ENCODE results near the gene TECR.
A peak's percentile ranks its signal among the peaks of the same experiment; 100 is the strongest.
"Not testable (repeated sequence)": the region's sequence is repeated elsewhere in the genome, so short reads cannot be mapped to it uniquely, and the experiment has no call there.

TECR gene

DNA sequence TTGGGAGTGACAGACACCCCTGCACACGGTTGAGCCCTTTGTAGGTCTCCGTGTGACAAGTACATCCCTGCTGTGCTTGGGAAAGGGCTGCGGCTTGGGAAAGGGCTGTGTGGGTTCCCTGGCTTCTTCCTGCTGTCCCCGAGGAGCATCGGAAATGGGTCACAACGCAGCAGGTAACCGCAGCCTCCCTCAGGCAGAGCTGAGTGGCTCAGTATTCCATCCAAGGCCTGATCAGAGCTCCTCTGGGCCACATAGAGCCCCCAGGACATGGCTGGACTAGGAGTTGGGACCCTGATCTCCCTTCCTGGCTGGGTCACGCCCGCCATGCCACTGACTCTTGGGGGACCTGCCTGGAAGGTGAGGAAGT, 16.3 kb downstream of the TECR start:
- Histone ChIP-seq H3K9ac (ENCODE audit: low read depth, low read length) (no peak overlapping the region), H3K4me3 (ENCODE audit: low read depth, low read length) (no peak overlapping the region), H3K36me3 (ENCODE audit: control insufficient read depth, insufficient read depth, low read length) (no peaks in the 10 kb centered on the region), H3K9me3 (ENCODE audit: control insufficient read depth, insufficient read depth, low read length) (no peaks in the 10 kb centered on the region), H3K27me3 (ENCODE audit: control insufficient read depth, insufficient read depth, low read length) (no peaks in the 10 kb centered on the region), H3K4me1 (ENCODE audit: control insufficient read depth, insufficient read depth, low read length) (no peaks in the 10 kb centered on the region)

DNA sequence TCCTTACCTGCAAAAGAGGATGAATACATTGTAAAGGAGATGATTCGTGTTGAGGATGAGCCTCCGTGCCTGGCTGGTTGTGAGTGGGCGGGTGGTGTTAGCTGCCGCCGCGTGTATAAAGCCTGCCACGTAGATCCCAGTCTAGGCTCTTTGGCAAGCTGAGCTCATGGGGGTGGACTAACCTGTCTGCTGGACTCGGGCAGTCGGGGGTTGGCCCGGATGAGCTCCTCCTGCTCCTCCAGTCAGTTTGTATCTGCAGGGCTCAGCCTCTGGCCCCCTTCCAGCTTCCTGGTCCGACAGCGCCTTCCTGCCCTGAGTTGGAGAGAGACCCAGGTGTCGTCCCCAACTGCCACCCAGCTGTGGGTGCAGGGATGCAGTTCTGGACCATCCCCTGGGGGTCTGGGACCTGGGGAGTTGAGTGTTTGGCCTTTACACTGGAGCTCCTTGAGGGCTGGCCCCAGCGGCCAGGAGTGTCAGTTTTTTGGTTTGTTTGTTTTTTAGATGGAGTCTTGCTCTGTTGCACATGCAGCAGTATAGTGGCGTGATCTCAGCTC, 20.9 kb downstream of the TECR start:
- Histone ChIP-seq H3K4me3 (ENCODE audit: low read depth, low read length) (no peak overlapping the region), H3K4me1 (ENCODE audit: control insufficient read depth, insufficient read depth, low read length) (no peaks in the 10 kb centered on the region), H3K9me3 (ENCODE audit: control insufficient read depth, insufficient read depth, low read length) (no peaks in the 10 kb centered on the region), H3K27me3 (ENCODE audit: control insufficient read depth, insufficient read depth, low read length) (no peaks in the 10 kb centered on the region), H3K9ac (ENCODE audit: low read depth, low read length) (no peak overlapping the region), H3K36me3 (ENCODE audit: control insufficient read depth, insufficient read depth, low read length) (peaks cover 3% of the 10 kb centered on the region)

DNA sequence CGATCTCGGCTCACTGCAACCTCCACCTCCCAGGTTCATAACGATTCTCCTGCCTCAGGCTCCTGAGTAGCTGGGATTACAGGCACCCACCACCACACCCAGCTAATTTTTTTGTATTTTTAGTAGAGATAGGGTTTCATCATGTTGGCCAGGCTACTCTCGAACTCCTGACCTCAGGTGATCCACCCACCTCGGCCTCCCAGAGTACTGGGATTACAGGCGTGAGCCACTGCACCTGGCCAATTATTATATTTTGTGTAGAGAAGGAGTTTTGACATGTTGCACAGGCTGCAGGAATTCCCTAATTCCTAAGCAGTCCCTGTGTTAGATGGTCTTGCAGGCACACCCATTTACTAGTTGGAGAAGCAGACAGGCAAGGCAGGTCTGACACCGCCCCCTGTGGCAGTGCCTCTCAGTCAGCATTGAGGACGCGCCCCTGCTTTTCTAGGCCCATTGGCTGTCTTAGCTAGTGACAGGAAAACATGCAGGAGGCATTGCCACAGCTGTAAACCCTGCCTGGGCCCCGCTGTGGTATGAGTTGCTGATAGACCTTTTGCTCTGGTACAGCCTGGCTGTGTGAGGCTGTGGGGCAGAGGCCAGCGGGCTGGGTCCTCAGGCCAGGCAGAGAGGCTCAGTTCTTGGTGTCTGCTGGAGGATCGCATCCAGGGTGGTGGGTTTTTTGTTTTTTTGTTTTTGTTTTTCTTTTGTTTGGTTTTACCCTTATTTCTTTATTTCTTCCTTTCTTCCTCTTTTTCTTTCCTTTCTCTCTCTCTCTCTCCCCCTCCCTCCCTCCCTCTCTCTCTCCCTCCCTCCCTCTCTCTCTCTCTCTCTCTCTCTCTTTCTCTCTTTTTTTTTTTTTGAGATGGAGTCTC, 22.0 kb downstream of the TECR start:
- not testable (repeated sequence) for H3K36me3 ChIP-seq (ENCODE audit: control insufficient read depth, insufficient read depth, low read length); H3K9ac ChIP-seq (ENCODE audit: low read depth, low read length); H3K9me3 ChIP-seq (ENCODE audit: control insufficient read depth, insufficient read depth, low read length); H3K4me3 ChIP-seq (ENCODE audit: low read depth, low read length); H3K27me3 ChIP-seq (ENCODE audit: control insufficient read depth, insufficient read depth, low read length); H3K4me1 ChIP-seq (ENCODE audit: control insufficient read depth, insufficient read depth, low read length)

DNA sequence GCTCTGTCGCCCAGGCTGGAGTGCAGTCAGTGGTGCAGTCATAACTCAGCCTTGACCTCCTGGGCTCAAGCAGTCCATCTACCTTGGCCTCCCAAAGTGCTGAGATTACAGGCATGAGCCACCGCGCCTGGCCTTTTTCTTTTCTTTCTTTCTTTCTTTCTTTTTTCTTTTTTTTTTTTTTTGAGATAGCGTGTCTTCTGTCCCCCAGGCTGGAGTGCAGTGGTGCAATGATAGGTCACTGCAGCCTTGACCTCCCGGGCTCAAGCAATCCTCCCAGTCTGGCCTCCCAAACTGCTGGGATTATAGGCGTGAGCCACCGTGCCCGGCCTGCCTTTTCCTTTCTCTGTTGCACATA, 22.6 kb downstream of the TECR start:
- not testable (repeated sequence) for H3K36me3 ChIP-seq (ENCODE audit: control insufficient read depth, insufficient read depth, low read length); H3K9me3 ChIP-seq (ENCODE audit: control insufficient read depth, insufficient read depth, low read length); H3K9ac ChIP-seq (ENCODE audit: low read depth, low read length); H3K4me3 ChIP-seq (ENCODE audit: low read depth, low read length); H3K4me1 ChIP-seq (ENCODE audit: control insufficient read depth, insufficient read depth, low read length); H3K27me3 ChIP-seq (ENCODE audit: control insufficient read depth, insufficient read depth, low read length)

DNA sequence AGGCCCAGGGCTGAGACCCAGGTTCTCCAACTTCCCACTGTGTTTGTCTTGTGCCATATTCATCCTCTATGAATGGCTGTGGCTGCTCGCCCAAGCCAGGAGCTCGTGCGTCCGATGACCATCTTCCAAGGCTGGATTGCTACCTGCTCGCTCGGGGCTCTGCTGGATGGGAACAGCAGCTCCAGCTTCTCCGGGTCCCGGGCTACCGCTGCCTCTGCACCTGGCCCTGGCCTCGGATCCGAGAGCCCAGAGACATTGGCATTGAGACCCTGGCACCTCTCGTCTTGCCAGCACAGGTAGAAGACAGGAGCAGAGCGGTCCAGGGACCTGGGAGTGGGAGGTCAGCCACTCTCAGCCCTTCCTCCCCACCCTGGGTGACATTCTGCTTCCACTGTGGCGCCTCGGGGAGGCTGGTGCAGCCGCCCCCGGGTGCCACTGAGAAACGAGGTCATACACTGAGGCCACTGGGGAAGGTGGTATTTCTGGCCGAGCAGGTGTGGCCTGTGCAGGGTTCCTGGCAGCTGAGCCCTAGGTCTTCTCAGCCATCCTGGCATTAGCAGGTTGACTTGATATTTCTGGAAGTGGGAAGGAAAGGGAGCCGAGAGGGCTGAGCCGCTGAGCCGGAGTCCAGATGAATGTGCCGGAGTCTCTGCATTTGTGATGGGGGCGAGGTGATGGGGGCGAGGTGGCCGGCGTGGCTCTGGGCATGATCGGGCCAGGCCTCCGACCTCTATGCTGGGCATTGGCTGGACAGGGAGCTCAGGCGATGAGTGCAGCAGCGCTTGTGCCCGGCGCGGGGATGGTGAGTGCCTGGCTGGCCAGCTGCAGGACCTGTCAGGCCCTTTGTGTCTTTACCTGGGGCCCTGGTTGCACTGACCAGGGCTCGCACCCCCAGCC, 23.9 kb downstream of the TECR start:
- Histone ChIP-seq H3K27me3 (ENCODE audit: control insufficient read depth, insufficient read depth, low read length) (no peaks in the 10 kb centered on the region), H3K4me3 (ENCODE audit: low read depth, low read length) (no peak overlapping the region), H3K9ac (ENCODE audit: low read depth, low read length) (no peak overlapping the region), H3K36me3 (ENCODE audit: control insufficient read depth, insufficient read depth, low read length) (peaks cover 3% of the 10 kb centered on the region), H3K9me3 (ENCODE audit: control insufficient read depth, insufficient read depth, low read length) (no peaks in the 10 kb centered on the region), H3K4me1 (ENCODE audit: control insufficient read depth, insufficient read depth, low read length) (peaks cover 2% of the 10 kb centered on the region)

DNA sequence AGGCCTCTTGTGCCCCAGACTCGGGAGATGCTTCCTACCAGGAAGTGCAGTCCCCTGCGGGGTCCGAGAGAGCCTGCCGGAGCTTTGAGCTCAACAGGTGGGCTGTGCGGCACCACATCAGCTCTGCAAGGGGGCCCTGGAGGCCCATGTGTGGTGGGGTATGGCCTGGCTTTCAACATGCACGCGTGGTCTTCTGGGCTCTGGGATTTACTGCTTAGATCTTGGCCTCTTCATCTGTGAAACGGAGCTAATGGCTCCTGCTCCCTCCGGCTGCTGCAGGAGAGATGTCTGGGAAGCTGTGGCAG, 24.5 kb downstream of the TECR start:
- no peak overlapping the region for H3K4me3 ChIP-seq (ENCODE audit: low read depth, low read length)
- H3K4me1 ChIP-seq (ENCODE audit: control insufficient read depth, insufficient read depth, low read length): peaks cover 2% of the 10 kb centered on the region
- no peaks in the 10 kb centered on the region for H3K9me3 ChIP-seq (ENCODE audit: control insufficient read depth, insufficient read depth, low read length)
- peaks cover 3% of the 10 kb centered on the region for H3K36me3 ChIP-seq (ENCODE audit: control insufficient read depth, insufficient read depth, low read length)
- no peaks in the 10 kb centered on the region for H3K27me3 ChIP-seq (ENCODE audit: control insufficient read depth, insufficient read depth, low read length)
- H3K9ac ChIP-seq (ENCODE audit: low read depth, low read length): peak overlapping the region; percentile 37

DNA sequence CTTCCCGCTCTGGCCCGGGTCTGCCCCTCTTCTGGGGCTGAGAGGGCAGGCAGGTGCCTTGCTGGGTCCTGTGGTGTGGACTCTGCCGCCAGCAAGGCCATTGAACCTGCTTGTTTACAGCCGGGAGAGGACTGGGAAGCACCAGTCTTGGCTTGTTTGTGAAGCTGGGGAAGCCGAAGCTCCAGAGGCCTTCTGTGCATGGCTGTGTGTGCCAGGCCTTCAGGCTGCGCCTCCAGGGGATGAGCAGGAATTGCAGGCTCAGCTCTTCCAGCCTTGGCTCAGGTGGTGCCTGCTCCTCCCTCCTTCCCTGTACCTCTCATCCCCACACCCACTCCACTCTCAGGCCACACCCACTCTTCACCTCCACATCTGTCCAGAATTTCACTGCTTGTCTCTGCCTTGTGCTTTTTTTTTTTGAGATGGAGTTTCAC, 25.0 kb downstream of the TECR start:
- no peaks in the 10 kb centered on the region for H3K27me3 ChIP-seq (ENCODE audit: control insufficient read depth, insufficient read depth, low read length)
- H3K4me3 ChIP-seq (ENCODE audit: low read depth, low read length): no peak overlapping the region
- H3K9ac ChIP-seq (ENCODE audit: low read depth, low read length): peak overlapping the region; percentile 37
- peaks cover 3% of the 10 kb centered on the region for H3K36me3 ChIP-seq (ENCODE audit: control insufficient read depth, insufficient read depth, low read length)
- peaks cover 2% of the 10 kb centered on the region for H3K4me1 ChIP-seq (ENCODE audit: control insufficient read depth, insufficient read depth, low read length)
- H3K9me3 ChIP-seq (ENCODE audit: control insufficient read depth, insufficient read depth, low read length): no peaks in the 10 kb centered on the region

DNA sequence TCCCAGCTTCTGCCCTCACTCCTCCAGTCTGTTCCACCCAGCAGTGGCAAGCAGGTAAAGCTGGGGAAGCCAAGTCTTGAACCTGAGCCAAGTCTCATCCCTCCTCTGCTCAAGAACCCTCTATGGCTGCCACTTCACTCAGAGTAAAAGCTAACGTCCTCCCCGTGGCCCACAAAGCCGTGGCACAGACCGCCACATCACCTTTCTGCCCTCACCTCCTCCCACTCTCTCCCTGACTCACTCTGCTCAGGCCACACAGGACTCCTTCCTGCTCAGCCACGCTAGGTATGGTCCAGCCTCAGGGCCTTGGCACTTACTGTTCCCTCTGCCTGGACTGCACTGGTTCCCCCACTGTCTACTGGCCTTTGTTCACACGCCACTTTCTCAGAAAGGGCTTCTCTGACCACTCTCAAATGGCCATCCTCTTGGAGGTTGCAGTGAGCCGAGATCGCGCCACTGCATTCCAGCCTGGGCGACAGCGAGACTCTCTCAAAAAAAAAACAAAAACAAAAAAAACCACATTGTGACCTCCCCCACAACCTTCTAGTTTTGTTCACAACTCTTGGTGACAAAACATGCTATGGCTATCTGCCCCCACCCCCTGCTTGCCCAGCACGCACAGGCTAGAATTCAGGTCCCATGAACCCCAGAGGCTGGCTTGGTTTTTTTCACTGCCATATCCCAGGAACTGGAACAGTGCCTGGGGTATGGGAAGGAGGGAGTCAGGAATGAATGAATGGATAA, 26.7 kb downstream of the TECR start:
- H3K9me3 ChIP-seq (ENCODE audit: control insufficient read depth, insufficient read depth, low read length): no peaks in the 10 kb centered on the region
- H3K4me3 ChIP-seq (ENCODE audit: low read depth, low read length): no peak overlapping the region
- peaks cover 4% of the 10 kb centered on the region for H3K36me3 ChIP-seq (ENCODE audit: control insufficient read depth, insufficient read depth, low read length)
- no peaks in the 10 kb centered on the region for H3K27me3 ChIP-seq (ENCODE audit: control insufficient read depth, insufficient read depth, low read length)
- no peak overlapping the region for H3K9ac ChIP-seq (ENCODE audit: low read depth, low read length)
- peaks cover 4% of the 10 kb centered on the region for H3K4me1 ChIP-seq (ENCODE audit: control insufficient read depth, insufficient read depth, low read length)

DNA sequence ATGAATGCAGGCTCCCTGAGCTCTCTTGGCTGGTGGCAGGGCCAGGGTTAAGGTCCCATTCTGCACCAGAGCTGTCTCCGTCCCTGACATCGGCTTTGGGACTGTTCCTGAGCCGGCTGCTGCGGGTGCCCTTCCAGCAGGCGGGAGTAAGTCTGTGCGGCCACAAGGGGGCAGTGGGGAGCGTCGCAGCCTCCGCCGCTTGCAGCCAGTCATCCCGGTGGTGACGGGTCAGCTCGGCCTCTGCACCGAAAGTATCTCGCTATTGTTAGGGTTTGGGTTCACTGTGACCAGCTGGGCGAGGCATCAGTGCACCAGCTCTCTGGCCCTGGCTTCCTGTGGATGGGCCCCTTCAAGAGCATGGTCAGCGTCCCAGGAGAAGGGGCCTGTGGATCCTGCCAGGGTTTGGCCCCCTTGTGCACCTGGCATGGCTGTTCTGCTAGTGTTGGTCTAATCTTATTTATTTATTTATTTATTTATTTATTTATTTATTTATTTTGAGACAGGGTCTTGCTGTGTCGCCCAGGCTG, 27.3 kb downstream of the TECR start:
- no peaks in the 10 kb centered on the region for H3K9me3 ChIP-seq (ENCODE audit: control insufficient read depth, insufficient read depth, low read length)
- peak overlapping the region; percentile 22 for H3K4me3 ChIP-seq (ENCODE audit: low read depth, low read length)
- peaks cover 4% of the 10 kb centered on the region for H3K36me3 ChIP-seq (ENCODE audit: control insufficient read depth, insufficient read depth, low read length)
- peaks cover 7% of the 10 kb centered on the region for H3K4me1 ChIP-seq (ENCODE audit: control insufficient read depth, insufficient read depth, low read length)
- no peak overlapping the region for H3K9ac ChIP-seq (ENCODE audit: low read depth, low read length)
- H3K27me3 ChIP-seq (ENCODE audit: control insufficient read depth, insufficient read depth, low read length): no peaks in the 10 kb centered on the region

DNA sequence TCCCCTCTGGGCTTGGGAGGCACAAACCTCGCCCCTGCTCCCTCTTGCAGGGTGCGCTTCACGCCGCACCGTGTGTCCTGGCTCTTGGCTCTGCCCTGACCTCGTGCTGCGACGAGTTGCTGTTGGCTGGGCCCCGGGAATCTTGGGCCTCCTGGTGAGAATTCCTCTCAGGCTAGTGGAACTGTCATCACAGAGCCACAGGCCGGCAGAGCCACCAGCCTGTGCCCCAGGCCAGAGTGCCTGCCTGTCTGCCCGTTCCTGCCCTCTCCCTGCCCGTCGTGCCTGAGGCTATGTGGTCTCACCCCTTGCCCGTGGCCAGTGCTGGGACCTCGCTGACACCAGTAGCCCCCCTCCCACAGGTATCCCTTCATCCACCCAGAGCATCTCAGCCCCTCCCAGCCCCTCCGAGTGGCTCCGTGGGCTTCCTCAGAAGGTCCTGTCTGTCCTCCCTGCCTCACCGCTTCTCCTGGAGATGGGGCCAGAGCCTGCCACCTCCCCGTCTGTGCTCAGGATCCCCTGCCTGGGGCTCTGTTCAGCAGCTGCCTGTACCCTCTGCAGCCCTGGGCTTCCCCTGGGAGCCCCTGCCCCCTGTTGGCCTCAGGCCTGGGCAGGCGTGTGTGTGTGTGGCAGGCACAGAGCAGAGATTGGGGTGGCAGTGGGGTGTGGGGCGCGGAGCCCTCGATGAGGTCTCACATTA, 29.1 kb downstream of the TECR start:
- Histone ChIP-seq H3K27me3 (ENCODE audit: control insufficient read depth, insufficient read depth, low read length) (no peaks in the 10 kb centered on the region), H3K9me3 (ENCODE audit: control insufficient read depth, insufficient read depth, low read length) (no peaks in the 10 kb centered on the region), H3K9ac (ENCODE audit: low read depth, low read length) (no peak overlapping the region), H3K4me1 (ENCODE audit: control insufficient read depth, insufficient read depth, low read length) (peaks cover 12% of the 10 kb centered on the region), H3K4me3 (ENCODE audit: low read depth, low read length) (no peak overlapping the region), H3K36me3 (ENCODE audit: control insufficient read depth, insufficient read depth, low read length) (peaks cover 4% of the 10 kb centered on the region)
